Neural cell (in vitro differentiated cells): Measurements from ENCODE around the gene EIF3K.

Source experiments
- CTCF ChIP-seq: fragments of 450-650 bp; IDR thresholded peaks from 2 replicates; pipeline ENCODE4 v1.5.1; 2014; ENCODE audit warnings: antibody characterized with exemption, mild to moderate bottlenecking, moderate library complexity; ENCODE audit not compliant: poor library complexity, severe bottlenecking
- EP300 ChIP-seq: fragments of 450-650 bp; conservative IDR thresholded peaks from 2 replicates; pipeline ENCODE4 v1.6.1; 2014; ENCODE audit warnings: antibody characterized with exemption, mild to moderate bottlenecking, moderate library complexity; ENCODE audit not compliant: poor library complexity, severe bottlenecking
- EZH2 ChIP-seq: fragments of 200-600, 300-800 bp; shearing (Covaris generic), sonication (generic); IDR thresholded peaks from 2 replicates; pipeline ENCODE4 v1.6.1; 2014; ENCODE audit warnings: antibody characterized with exemption, low read length, borderline replicate concordance, mild to moderate bottlenecking; ENCODE audit not compliant: insufficient read depth, poor library complexity, severe bottlenecking
- MXI1 ChIP-seq: fragments of 450-650 bp; conservative IDR thresholded peaks from 2 replicates; pipeline ENCODE4 v1.6.1; 2014; ENCODE audit warnings: antibody characterized with exemption, mild to moderate bottlenecking; ENCODE audit not compliant: poor library complexity, severe bottlenecking
- POLR2AphosphoS5 ChIP-seq: IDR thresholded peaks from 2 replicates; pipeline ENCODE4 v1.6.1; 2012
- RAD21 ChIP-seq: fragments of 450-650 bp; conservative IDR thresholded peaks from 2 replicates; pipeline ENCODE4 v1.6.1; 2014; ENCODE audit warnings: antibody characterized with exemption, mild to moderate bottlenecking, moderate library complexity
- REST ChIP-seq: IDR thresholded peaks from 2 replicates; pipeline ENCODE4 v1.6.1; 2012; ENCODE audit warnings: borderline replicate concordance
- SMC3 ChIP-seq: fragments of 450-650 bp; conservative IDR thresholded peaks from 2 replicates; pipeline ENCODE4 v1.6.1; 2014; ENCODE audit warnings: antibody characterized with exemption, mild to moderate bottlenecking, moderate library complexity; ENCODE audit not compliant: poor library complexity
- TAF1 ChIP-seq: IDR thresholded peaks from 2 replicates; pipeline ENCODE4 v1.6.1; 2012; ENCODE audit warnings: low read depth

GRCh38 chr19:38674388-38675171, 55.6 kb downstream of the EIF3K start:
- TF ChIP-seq EZH2 (no peak), CTCF (no peak), EP300 (no peak), REST (no peak), SMC3 (no peak), TAF1 (no peak), RAD21 (no peak), MXI1 (no peak), POLR2AphosphoS5 (no peak)
